K562 (cell line): Measurements from ENCODE around the gene C4orf36. TPM values are rescaled to one million over a fixed set of nuclear protein-coding genes. Genes with fewer than 3 reads are reported as not detected.
A peak's percentile ranks its signal among the peaks of the same experiment; 100 is the strongest.

Source experiments
- ATAC-seq: fragments of 200-7000 bp; cut with Tn5 transposase; 3 replicates; pipeline ENCODE4 v1.9.1; 2020; ENCODE audit warnings: moderate library complexity
- BruUV-seq: library from RNA; stranded (reverse); fragments of 400-500 nt; replicated peaks from 2 replicates; lab custom pipeline; 2021; lab: Mats Ljungman, UMichigan
- CTCF ChIA-PET: fragments of 300-600 bp; formaldehyde crosslinking; extraction: SDS; loops from one replicate; lab custom pipeline; 2021; ENCODE audit warnings: low intra/inter-chr PET ratio; lab: Yijun Ruan, JAX
- POLR2A ChIA-PET: fragments of 300-600, 350-650 bp; sonication (Branson Sonifier 250); formaldehyde crosslinking; extraction: SDS; loops from one replicate; lab custom pipeline; 2021; ENCODE audit warnings: antibody characterized with exemption, inconsistent platforms; lab: Yijun Ruan, JAX
- DNase-seq, 4 experiments: peaks; one replicate each; pipeline versions ENCODE4 v3.0.0 to v3.0.0-alpha.2; 2011 to 2018; ENCODE audit warnings: low spot score in 3 of 4, mixed read lengths in 3 of 4; ENCODE audit errors: extremely low read depth in 1 of 4
- FAIRE-seq: peaks from 2 replicates; lab custom pipeline; 2011; peaks lifted over from hg19 to GRCh38; lab: Jason Lieb, UNC
- H2AFZ ChIP-seq: 2 replicates; pipeline ENCODE4 v1.6.0; 2011; ENCODE audit warnings: low read depth, low read length, control low read depth, inconsistent platforms
- H3K27ac ChIP-seq: fragments of 200-600 bp; 3 replicates; pipeline ENCODE4 v1.8.0; 2011; ENCODE audit warnings: low read depth, mild to moderate bottlenecking, control low read depth, inconsistent platforms, low read length, moderate library complexity, mixed read lengths; ENCODE audit errors: extremely low read depth
- H3K27me3 ChIP-seq, 2 experiments: fragments of 300-600 bp in 1 of 2; 2 replicates in 1 of 2; 3 replicates in 1 of 2; pipeline versions ENCODE4 v1.6.0 to v1.8.0; 2011; ENCODE audit warnings: inconsistent platforms in 2 of 2, low read length in 2 of 2, mild to moderate bottlenecking in 1 of 2, mixed read lengths in 1 of 2, moderate library complexity in 1 of 2; ENCODE audit not compliant: control insufficient read depth in 2 of 2, insufficient read depth in 2 of 2
- H3K36me3 ChIP-seq: fragments of 300-600 bp; 3 replicates; pipeline ENCODE4 v1.8.0; 2011; ENCODE audit warnings: mild to moderate bottlenecking, low read length, inconsistent platforms; ENCODE audit not compliant: control insufficient read depth, insufficient read depth
- H3K4me1 ChIP-seq, 2 experiments: fragments of 200-600 bp in 1 of 2; replicated peaks in 1 of 2; 2 replicates in 1 of 2; 3 replicates in 1 of 2; pipeline versions ENCODE4 v1.5.1 to v1.8.0; 2011; ENCODE audit warnings: inconsistent platforms in 2 of 2, low read length in 2 of 2, mild to moderate bottlenecking in 1 of 2, mixed read lengths in 1 of 2, moderate library complexity in 1 of 2; ENCODE audit not compliant: control insufficient read depth in 2 of 2, insufficient read depth in 2 of 2
- H3K4me2 ChIP-seq: 2 replicates; pipeline ENCODE4 v1.6.1; 2011; ENCODE audit warnings: low read length, control low read depth, inconsistent platforms, mixed read lengths; ENCODE audit not compliant: insufficient read depth
- H3K4me3 ChIP-seq: fragments of 200-600 bp; sonication (generic), shearing (Covaris generic); 2 replicates; pipeline ENCODE4 v1.5.1; 2016; ENCODE audit warnings: control low read depth, inconsistent platforms
- H3K79me2 ChIP-seq: fragments of 200-600 bp; 3 replicates; pipeline ENCODE4 v1.8.0; 2011; ENCODE audit warnings: low read length, inconsistent platforms; ENCODE audit not compliant: control insufficient read depth, insufficient read depth
- H3K9ac ChIP-seq, 2 experiments: 2 replicates each; pipeline versions ENCODE4 v1.6.0 to v1.6.1; 2011; ENCODE audit warnings: low read depth in 2 of 2, low read length in 2 of 2, control low read depth in 1 of 2, inconsistent platforms in 1 of 2, mild to moderate bottlenecking in 1 of 2, mixed read lengths in 1 of 2; ENCODE audit not compliant: insufficient read depth in 1 of 2
- H3K9me1 ChIP-seq: one replicate; pipeline ENCODE4 v1.6.0; 2011; ENCODE audit warnings: inconsistent platforms, mild to moderate bottlenecking, low read length, moderate library complexity; ENCODE audit not compliant: control insufficient read depth, insufficient read depth
- H3K9me3 ChIP-seq: replicated peaks from 2 replicates; pipeline ENCODE4 v1.5.1; 2011; ENCODE audit warnings: low read depth, low read length, inconsistent platforms; ENCODE audit not compliant: control insufficient read depth, insufficient read depth
- H4K20me1 ChIP-seq: replicated peaks from 2 replicates; pipeline ENCODE4 v1.6.1; 2011; ENCODE audit warnings: low read length, inconsistent platforms, mixed read lengths; ENCODE audit not compliant: control insufficient read depth, insufficient read depth
- CEBPG ChIP-seq, 3 experiments: fragments of 200-800 bp in 1 of 3; sonication (Bioruptor generic) in 1 of 3; sonication (generic) in 1 of 3; formaldehyde crosslinking in 1 of 3; IDR thresholded peaks in 2 of 3; conservative IDR thresholded peaks in 1 of 3; 2 replicates each; pipeline versions ENCODE4 v1.6.1 to v1.8.0; 2016 to 2022; ENCODE audit warnings: missing compliant biosample characterization in 2 of 3, missing genetic modification characterization in 2 of 3, mild to moderate bottlenecking in 1 of 3, missing genetic modification reagents in 1 of 3
- COPS2 ChIP-seq: fragments of 450-650 bp; conservative IDR thresholded peaks from 2 replicates; pipeline ENCODE4 v1.6.1; 2016; ENCODE audit warnings: mild to moderate bottlenecking, moderate library complexity
- DLX4 ChIP-seq: fragments of 250-450 bp; sonication (Bioruptor Pico); IDR thresholded peaks from 2 replicates; pipeline ENCODE4 v1.6.1; 2021; ENCODE audit warnings: mild to moderate bottlenecking
- FOXA3 ChIP-seq, 2 experiments: fragments of 450-650 bp in 1 of 2; sonication (generic) in 1 of 2; formaldehyde crosslinking; IDR thresholded peaks in 1 of 2; conservative IDR thresholded peaks in 1 of 2; 2 replicates each; pipeline versions ENCODE4 v1.4.0 to v1.8.0; 2020 to 2022; ENCODE audit warnings: mild to moderate bottlenecking in 2 of 2, missing genetic modification reagents in 1 of 2
- FOXP4 ChIP-seq: sonication (generic); formaldehyde crosslinking; IDR thresholded peaks from 2 replicates; pipeline ENCODE4 v1.8.0; 2022; ENCODE audit warnings: mild to moderate bottlenecking, missing genetic modification reagents, borderline replicate concordance
- KAT7 ChIP-seq: sonication (generic); formaldehyde crosslinking; IDR thresholded peaks from 2 replicates; pipeline ENCODE4 v1.8.0; 2022; ENCODE audit warnings: missing genetic modification reagents, mild to moderate bottlenecking, borderline replicate concordance
- KLF16 ChIP-seq: IDR thresholded peaks from 2 replicates; pipeline ENCODE4 v1.6.1; 2016; ENCODE audit warnings: antibody characterized with exemption
- MTF1 ChIP-seq: fragments of 250-450 bp; sonication (Bioruptor Pico); IDR thresholded peaks from 2 replicates; pipeline ENCODE4 v1.9.0; 2021; ENCODE audit warnings: moderate library complexity, mild to moderate bottlenecking, inconsistent platforms, borderline replicate concordance
- MYC ChIP-seq, 2 experiments: fragments of 250-450 bp in 1 of 2; sonication (Bioruptor Pico) in 1 of 2; IDR thresholded peaks; 2 replicates each; pipeline versions ENCODE4 v1.5.1 to v1.6.1; 2012 to 2021; ENCODE audit warnings: low read depth in 2 of 2, borderline replicate concordance in 1 of 2, improper control_type of control experiment in 1 of 2, low read length in 1 of 2, mild to moderate bottlenecking in 1 of 2, moderate library complexity in 1 of 2
- NCOA1 ChIP-seq: fragments of 450-650 bp; IDR thresholded peaks from 2 replicates; pipeline ENCODE4 v1.6.1; 2016; ENCODE audit warnings: low read depth
- NCOA4 ChIP-seq: fragments of 450-650 bp; IDR thresholded peaks from 2 replicates; pipeline ENCODE4 v1.6.1; 2018; ENCODE audit warnings: mild to moderate bottlenecking; ENCODE audit not compliant: partially characterized antibody
- NONO ChIP-seq, 2 experiments: fragments of 200-400 bp in 1 of 2; fragments of 450-650 bp in 1 of 2; formaldehyde crosslinking in 1 of 2; IDR thresholded peaks; 2 replicates each; pipeline ENCODE4 v1.6.1; 2017; ENCODE audit warnings: low read depth in 2 of 2, mild to moderate bottlenecking in 2 of 2, moderate library complexity in 2 of 2, low read length in 1 of 2
- SMC3 ChIP-seq: conservative IDR thresholded peaks from 2 replicates; pipeline ENCODE4 v1.6.1; 2011; ENCODE audit warnings: low read depth, low read length, improper control_type of control experiment; ENCODE audit not compliant: insufficient read depth
- SREBF2 ChIP-seq: sonication (generic); formaldehyde crosslinking; IDR thresholded peaks from 2 replicates; pipeline ENCODE4 v1.4.0; 2020; ENCODE audit warnings: mild to moderate bottlenecking, missing genetic modification reagents
- TAL1 ChIP-seq: fragments of 450-650 bp; IDR thresholded peaks from 2 replicates; pipeline ENCODE4 v1.6.1; 2016; ENCODE audit warnings: mild to moderate bottlenecking
- ZNF707 ChIP-seq: fragments of 250-450 bp; sonication (Bioruptor Pico); conservative IDR thresholded peaks from 2 replicates; pipeline ENCODE4 v1.8.0; 2022; ENCODE audit warnings: inconsistent platforms, mild to moderate bottlenecking, moderate library complexity
- whole genome bisulfite sequencing: fragments of 100-300 bp; shearing (Covaris generic); methylation state at CpG from one replicate; pipeline ENCODE4 v1.1.6; 2016; ENCODE audit warnings: low coverage, mixed read lengths; ENCODE audit not compliant: insufficient coverage; ENCODE audit errors: missing lambda C conversion rate; 5-methylcytosine and 5-hydroxymethylcytosine counted together
- in situ Hi-C: fragments of 300-500 bp; cut with MboI; formaldehyde crosslinking; loops from 4 replicates; pipeline ENCODE4 v1.15.0; 2018; ENCODE audit warnings: inconsistent platforms, mixed read lengths
- intact Hi-C: fragments of 100-400 bp; cut with micrococcal nuclease; formaldehyde crosslinking; loops from 2 replicates; pipeline ENCODE4 v1.14.2; 2022
- polyA plus RNA-seq, 8 experiments: library from polyadenylated mRNA; depleted of rRNA in 4 of 8; stranded (reverse) in 5 of 8; unstranded in 3 of 8; fragments of >200 nt; fragmentation: Nextera tagmentation in 2 of 8; fragmentation: Illumina TruSeq in 1 of 8; extraction: Ambion mirVana in 2 of 8; extraction: Trizol in 1 of 8; gene quantifications; 2 replicates each; pipeline versions ENCODE4 v1.2.1 to v1.2.3, GENCODE V29; 2011 to 2014; ENCODE audit warnings: inconsistent platforms in 1 of 8, missing spikeins in 1 of 8
- total RNA-seq, 7 experiments: library from RNA; depleted of rRNA in 6 of 7; stranded (reverse); fragments of >200 nt in 6 of 7; fragmentation: Illumina TruSeq in 2 of 7; extraction: Trizol in 2 of 7; gene quantifications; 2 replicates each; pipeline versions ENCODE4 v1.2.1 to v1.2.3, GENCODE V29; 2011 to 2021; ENCODE audit warnings: low replicate concordance in 1 of 7

C4orf36 gene
- total and polyA plus RNA-seq, 9 of the 15 experiments (the other 6 are each of a cell fraction or from before 2014, with no cell fraction given), result 0.14 to 0.45 (median 0.20) TPM; not detected in 5

- peaks cover 6 to 10% of the 10 kb centered on the region in 2 experiments; a peak in 3 of 5 replicates for H3K4me1 ChIP-seq
- 33% methylated on average over 6 of the region's 6 CpGs for WGBS
- no peak overlapping the region for H3K9ac ChIP-seq
- H4K20me1 ChIP-seq, result no peaks in the 10 kb centered on the region
- DNase-seq (peak; percentile 46 to 72 (median 50)), ATAC-seq (peak; percentile 62), FAIRE-seq (peak; percentile 85)
- no peak overlapping the region for H3K27ac ChIP-seq
- POLR2A ChIA-PET, result interaction anchor here (1.4 kb wide), 1 partner anchor 400 kb away, joined by 3 read pairs; no protein-coding TSS in a partner anchor
- H3K9me1 ChIP-seq, result no peaks in the 10 kb centered on the region
- no TSS peak for BruUV-seq
- no peaks in the 10 kb centered on the region; a peak in 2 of 5 replicates for H3K27me3 ChIP-seq
- CTCF ChIA-PET, result interaction anchor here (0.6 to 2.2 kb wide), 7 partner anchors 243 to 672 kb away, joined by 3 to 18 read pairs (median 4); partner anchors contain the start of gene PTPN13
- in situ Hi-C loops, result loop anchor here (5.0 to 10.0 kb wide), 2 partner anchors 404 to 949 kb away; no protein-coding TSS in a partner anchor
- no peaks in the 10 kb centered on the region for H3K9me3 ChIP-seq
- intact Hi-C loops, result loop anchor here (1.0 to 5.0 kb wide), 3 partner anchors 104 to 400 kb away; no protein-coding TSS in a partner anchor
- no peaks in the 10 kb centered on the region for H3K79me2 ChIP-seq
- H3K4me3 ChIP-seq, result no peak overlapping the region
- no peaks in the 10 kb centered on the region for H3K36me3 ChIP-seq
- no peak overlapping the region for H3K4me2 ChIP-seq
- H2AFZ ChIP-seq, result no peak overlapping the region
- TF ChIP-seq COPS2 (no peak), SMC3 (peak; percentile 61; the same call in 1 of the 2 replicates), KLF16 (no peak), NONO (IDR thresholded peaks at IDR 0.05; ENCODE audit: low read depth in 2 of 2, low read length in 1 of 2) (no peak), NCOA1 (no peak), MTF1 (no peak), FOXA3 (CRISPR knock-in tag; conservative IDR thresholded peaks at IDR 0.05 in 1 of 2, IDR thresholded peaks at IDR 0.05 in 1 of 2) (peak in 1 of 2 experiments; percentile 38; a peak in 1 of 4 replicates), CEBPG (CRISPR knock-in tag; IDR thresholded peaks at IDR 0.05) (no peak), CEBPG (tag; conservative IDR thresholded peaks at IDR 0.05 in 1 of 2, IDR thresholded peaks at IDR 0.05 in 1 of 2) (peak in 1 of 2 experiments; percentile 52; a peak in 1 of 4 replicates), NCOA4 (no peak), MYC (IDR thresholded peaks at IDR 0.05; ENCODE audit: low read depth, low read length) (no peak), MYC (CRISPR knock-in tag; IDR thresholded peaks at IDR 0.05; ENCODE audit: borderline replicate concordance, low read depth) (no peak), ZNF707 (CRISPR knock-in tag) (no peak), DLX4 (CRISPR knock-in tag) (no peak), TAL1 (no peak), SREBF2 (CRISPR knock-in tag) (no peak), KAT7 (CRISPR knock-in tag) (no peak), FOXP4 (no peak)
These were observed 3.7 kb upstream of the C4orf36 start for GRCh38 chr4:86895692-86896488.
